BLaER1 treated with 17β-estradiol and CSF1 and Interleukin-3, amounts not matched to agents 10 nM and 100 nM (cell line): ENCODE results near the gene PTPRK.

Source experiments
- H3K27ac ChIP-seq, 11 experiments: shearing (Covaris generic); formaldehyde crosslinking; 2 replicates each; pipeline ENCODE4 v1.8.1; 2022
- H3K27me3 ChIP-seq, 11 experiments: shearing (Covaris generic); formaldehyde crosslinking; 2 replicates each; pipeline ENCODE4 v1.8.1; 2022
- H3K36me3 ChIP-seq, 11 experiments: shearing (Covaris generic); formaldehyde crosslinking; 2 replicates each; pipeline ENCODE4 v1.8.1; 2022
- H3K4me1 ChIP-seq, 10 experiments: shearing (Covaris generic); formaldehyde crosslinking; 2 replicates each; pipeline ENCODE4 v1.8.1; 2022
- H3K4me2 ChIP-seq, 11 experiments: shearing (Covaris generic); formaldehyde crosslinking; 2 replicates each; pipeline ENCODE4 v1.8.1; 2022
- H3K4me3 ChIP-seq, 10 experiments: shearing (Covaris generic); formaldehyde crosslinking; 2 replicates each; pipeline ENCODE4 v1.8.1; 2022
- H3K9ac ChIP-seq, 11 experiments: shearing (Covaris generic); formaldehyde crosslinking; 2 replicates each; pipeline ENCODE4 v1.8.1; 2022
- H3K9me3 ChIP-seq, 11 experiments: shearing (Covaris generic); formaldehyde crosslinking; replicated peaks in 1 of 11; 2 replicates each; pipeline ENCODE4 v1.8.1; 2022
- H4K20me1 ChIP-seq, 11 experiments: shearing (Covaris generic); formaldehyde crosslinking; 2 replicates each; pipeline ENCODE4 v1.8.1; 2022
- Cebpa-rat ChIP-seq, 11 experiments: shearing (Covaris generic); IDR thresholded peaks; 2 replicates each; pipeline ENCODE4 v1.8.1; 2022

PTPRK gene

DNA sequence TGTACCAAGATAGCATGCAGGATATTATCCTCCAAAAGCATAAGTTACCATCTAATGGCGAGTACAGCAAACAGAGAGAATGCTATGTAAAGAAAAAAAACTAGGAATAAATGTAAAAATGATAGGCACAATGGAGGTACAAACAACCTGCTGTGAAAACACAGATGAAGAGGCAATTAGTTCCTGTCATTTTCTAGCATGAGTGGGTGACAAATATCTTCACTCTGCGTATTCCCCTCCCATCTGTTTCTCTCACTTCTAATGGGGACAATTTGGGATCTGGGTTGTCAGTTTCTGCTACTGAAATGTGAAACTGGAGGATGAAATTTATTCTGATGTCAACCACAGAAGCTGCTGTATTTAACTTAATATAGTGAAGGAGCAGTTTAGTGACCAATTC lies 11.7 kb upstream of the PTPRK start:
- H4K20me1 ChIP-seq: no peaks in the 10 kb centered on the region
- H3K36me3 ChIP-seq: no peaks in the 10 kb centered on the region
- H3K4me3 ChIP-seq: no peak overlapping the region
- TF ChIP-seq Cebpa-rat (IDR thresholded peaks at IDR 0.05): no peak
- H3K9ac ChIP-seq: no peak overlapping the region
- H3K9me3 ChIP-seq: no peaks in the 10 kb centered on the region
- H3K4me1 ChIP-seq: no peaks in the 10 kb centered on the region
- no peaks in the 10 kb centered on the region for H3K27me3 ChIP-seq
- H3K27ac ChIP-seq: no peak overlapping the region
- no peak overlapping the region for H3K4me2 ChIP-seq

DNA sequence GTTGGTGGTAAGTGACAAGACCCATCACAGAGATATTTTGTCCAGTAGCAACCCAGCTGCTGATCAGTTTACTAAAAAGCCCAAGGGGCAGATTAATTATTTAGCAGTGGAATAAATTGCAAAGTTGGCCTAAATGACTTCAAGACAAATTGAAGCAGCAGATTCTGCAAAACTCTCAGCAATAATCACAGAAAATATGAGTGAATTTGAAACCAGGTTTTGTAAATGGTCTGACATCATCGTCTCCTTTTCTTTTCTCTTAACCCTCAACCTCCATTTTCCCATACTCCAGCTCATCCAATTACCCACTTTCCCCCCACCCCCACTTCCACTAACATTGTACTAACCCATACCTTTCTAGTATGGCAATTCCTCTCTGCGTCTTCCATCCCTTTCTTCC lies 11.3 kb upstream of the PTPRK start:
- TF ChIP-seq Cebpa-rat (IDR thresholded peaks at IDR 0.05): no peak

DNA sequence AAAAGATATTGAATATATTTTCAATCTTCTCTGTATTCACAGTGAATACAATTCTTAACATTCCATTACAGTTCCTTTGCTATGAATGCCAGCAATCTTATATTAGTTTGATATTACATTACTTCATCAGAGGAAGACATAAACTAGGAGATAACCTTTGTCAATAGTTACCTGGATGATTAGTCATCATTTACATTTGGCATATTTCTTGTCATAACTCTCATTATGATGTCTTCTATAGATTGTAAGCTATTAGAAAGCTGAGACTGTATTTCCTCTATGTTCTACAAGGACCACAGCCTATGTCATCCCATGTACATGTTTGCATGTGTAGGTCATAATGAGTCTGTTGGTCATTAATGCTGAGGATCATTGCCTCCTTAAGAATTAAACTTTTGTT lies 7.8 kb upstream of the PTPRK start:
- no peak for TF ChIP-seq Cebpa-rat (IDR thresholded peaks at IDR 0.05)
- Histone ChIP-seq H3K9ac (no peak overlapping the region), H3K4me2 (no peak overlapping the region), H3K4me3 (no peak overlapping the region), H3K27me3 (no peaks in the 10 kb centered on the region), H3K4me1 (no peaks in the 10 kb centered on the region), H4K20me1 (no peaks in the 10 kb centered on the region), H3K36me3 (no peaks in the 10 kb centered on the region), H3K9me3 (no peaks in the 10 kb centered on the region), H3K27ac (no peak overlapping the region)

More for the DNA sequence above, 11.3 kb upstream of the PTPRK start:
- no peaks in the 10 kb centered on the region for H4K20me1 ChIP-seq
- H3K36me3 ChIP-seq: no peaks in the 10 kb centered on the region
- H3K9ac ChIP-seq: no peak overlapping the region
- no peaks in the 10 kb centered on the region for H3K9me3 ChIP-seq
- H3K27me3 ChIP-seq: no peaks in the 10 kb centered on the region
- H3K4me2 ChIP-seq: no peak overlapping the region
- no peak overlapping the region for H3K27ac ChIP-seq
- no peak overlapping the region for H3K4me3 ChIP-seq
- no peaks in the 10 kb centered on the region for H3K4me1 ChIP-seq

DNA sequence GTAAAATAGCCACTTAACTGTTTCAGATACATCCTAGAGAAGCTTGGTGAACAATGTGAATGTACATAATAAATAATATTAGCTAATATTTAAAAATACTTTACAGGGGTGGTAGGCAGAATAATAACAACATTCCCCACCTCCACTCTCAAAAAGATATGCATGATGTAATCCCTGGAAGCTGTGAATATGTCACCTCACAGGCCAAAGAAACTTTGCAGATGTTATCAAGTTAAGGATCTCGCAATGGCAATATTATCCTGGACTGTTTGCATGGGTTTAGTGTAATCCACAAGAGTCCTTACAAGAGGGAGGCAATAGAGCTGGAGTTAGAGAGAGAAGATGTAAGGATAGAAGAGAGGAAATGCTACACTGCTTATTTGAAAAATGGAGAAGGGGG lies 7.0 kb upstream of the PTPRK start:
- H3K27me3 ChIP-seq: no peaks in the 10 kb centered on the region
- no peak overlapping the region for H3K4me2 ChIP-seq
- TF ChIP-seq Cebpa-rat (IDR thresholded peaks at IDR 0.05): no peak

DNA sequence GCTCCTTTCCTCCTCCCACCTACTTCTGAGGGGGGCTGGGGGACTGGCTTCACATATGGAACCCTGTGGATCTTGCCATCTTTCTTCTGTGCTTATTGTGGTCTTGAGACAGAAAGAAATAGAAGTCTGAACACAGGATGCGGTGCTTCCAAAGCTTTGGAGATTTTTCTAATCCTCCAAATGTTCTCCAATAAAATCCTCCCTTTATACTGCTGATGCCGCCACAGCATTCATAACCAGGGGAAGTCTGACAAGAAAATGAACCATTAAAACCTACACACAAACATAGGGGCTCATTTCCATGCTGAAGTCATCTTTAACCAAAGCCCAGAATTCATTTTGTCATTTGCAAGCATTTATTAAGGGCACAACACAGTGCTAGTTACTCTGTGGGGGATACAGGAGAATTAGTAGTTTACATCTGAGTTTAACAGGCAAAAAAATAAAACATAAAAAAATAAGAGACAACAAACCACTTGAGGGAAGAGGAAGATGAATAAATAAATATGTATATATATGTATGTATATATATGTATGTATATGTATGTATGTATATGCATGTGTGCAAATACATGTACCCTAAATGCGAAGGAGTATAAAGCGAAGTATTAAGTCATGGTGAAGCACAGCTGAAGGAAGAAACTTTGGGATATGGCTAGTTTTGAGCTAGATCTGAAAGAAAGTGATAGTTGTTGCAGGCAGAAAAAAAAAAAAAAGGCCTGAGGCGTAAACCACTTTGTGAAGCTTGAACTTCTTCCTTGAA lies 5.9 kb upstream of the PTPRK start:
- H3K27me3 ChIP-seq: no peaks in the 10 kb centered on the region
- H3K9ac ChIP-seq: no peak overlapping the region
- H3K4me1 ChIP-seq: peaks cover 0 to under 1% (median 0%) of the 10 kb centered on the region in 10 experiments; a peak in 3 of 20 replicates
- no peaks in the 10 kb centered on the region for H4K20me1 ChIP-seq
- H3K36me3 ChIP-seq: no peaks in the 10 kb centered on the region
- H3K9me3 ChIP-seq: no peaks in the 10 kb centered on the region
- H3K4me3 ChIP-seq: no peak overlapping the region
- H3K4me2 ChIP-seq: no peak overlapping the region
- no peak overlapping the region for H3K27ac ChIP-seq
- TF ChIP-seq Cebpa-rat (IDR thresholded peaks at IDR 0.05): no peak

More for the DNA sequence above, 7.0 kb upstream of the PTPRK start:
- H3K9ac ChIP-seq: no peak overlapping the region
- no peaks in the 10 kb centered on the region for H3K4me1 ChIP-seq
- H3K27ac ChIP-seq: no peak overlapping the region
- no peaks in the 10 kb centered on the region for H4K20me1 ChIP-seq
- no peaks in the 10 kb centered on the region for H3K9me3 ChIP-seq
- no peak overlapping the region for H3K4me3 ChIP-seq
- no peaks in the 10 kb centered on the region for H3K36me3 ChIP-seq

DNA sequence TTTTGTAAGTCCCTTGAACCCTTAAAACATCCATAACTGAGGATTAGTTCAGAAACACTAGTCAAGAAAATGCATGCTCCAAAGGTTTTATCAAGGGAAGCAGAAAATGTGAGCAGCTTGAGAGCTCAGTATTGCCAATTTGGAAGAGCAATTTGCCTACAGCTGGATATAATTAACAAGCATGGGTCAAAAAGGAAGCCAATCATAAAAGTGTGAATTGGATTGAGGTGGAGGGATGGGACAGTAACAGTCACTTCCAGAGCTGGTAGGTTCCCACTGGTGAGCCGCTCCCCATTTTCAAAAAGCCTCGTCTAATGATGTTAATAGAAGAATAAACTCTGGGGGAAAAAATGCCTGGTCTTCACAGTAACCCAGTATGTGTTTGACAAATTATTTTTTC lies 5.0 kb upstream of the PTPRK start:
- Histone ChIP-seq H3K4me1 (peaks cover 0 to 5% (median 0%) of the 10 kb centered on the region in 10 experiments; a peak in 4 of 20 replicates), H4K20me1 (no peaks in the 10 kb centered on the region), H3K9ac (no peak overlapping the region), H3K4me2 (no peak overlapping the region), H3K4me3 (no peak overlapping the region), H3K27me3 (no peaks in the 10 kb centered on the region; a peak in 1 of 22 replicates), H3K9me3 (no peaks in the 10 kb centered on the region), H3K36me3 (no peaks in the 10 kb centered on the region), H3K27ac (no peak overlapping the region)
- TF ChIP-seq Cebpa-rat (IDR thresholded peaks at IDR 0.05): no peak

DNA sequence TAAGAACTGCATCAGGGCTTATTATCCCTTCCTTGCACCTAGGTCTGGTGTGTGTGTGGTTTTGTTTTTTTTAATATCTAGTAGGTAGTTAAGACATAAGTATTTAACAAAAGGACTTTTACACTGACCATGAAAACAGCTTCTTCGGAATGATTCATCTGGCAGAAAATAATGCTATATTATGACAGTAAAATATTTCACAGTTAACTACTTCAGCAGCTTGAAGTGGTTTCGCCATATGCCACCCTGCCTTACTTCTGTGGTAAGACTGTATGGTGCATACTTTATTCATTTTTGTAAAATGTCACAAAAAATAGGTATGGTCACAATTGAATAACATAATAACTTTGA lies 858 bp upstream of the PTPRK start:
- peak overlapping the region; percentile 81 to 100 (median 95) for H3K4me2 ChIP-seq

DNA sequence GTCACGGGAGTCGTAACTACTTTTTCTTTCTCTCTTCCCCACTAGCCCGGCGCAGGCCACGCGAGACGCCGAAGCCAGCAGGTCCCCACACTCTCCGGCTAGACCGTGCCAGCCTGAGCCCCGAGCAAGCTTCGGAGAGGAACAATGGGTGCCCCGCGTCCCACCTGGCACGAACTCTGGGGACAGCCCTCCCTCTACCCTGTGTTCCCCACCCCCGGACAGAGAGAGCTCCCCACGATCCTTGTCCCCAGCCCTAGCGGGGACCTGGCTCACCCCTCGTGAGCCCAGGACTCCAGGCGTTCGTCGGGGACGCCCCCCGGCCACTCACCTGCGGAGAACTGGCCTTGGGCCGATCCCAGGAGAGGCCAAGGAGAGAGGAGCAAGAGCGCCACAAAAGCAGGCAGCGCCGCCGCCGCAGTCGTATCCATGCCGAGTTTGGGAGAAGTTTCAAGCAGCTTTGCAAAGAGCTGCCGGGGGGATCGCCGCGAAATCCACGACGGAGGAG lies 416 bp downstream of the PTPRK start:
- no peaks in the 10 kb centered on the region for H3K36me3 ChIP-seq
- peak overlapping the region; percentile 72 to 86 (median 80) for H3K4me3 ChIP-seq
- H3K4me2 ChIP-seq: peak overlapping the region; percentile 82 to 100 (median 96)
- peak overlapping the region; percentile 82 to 89 (median 87) for H3K9ac ChIP-seq
- H3K27ac ChIP-seq: peak overlapping the region; percentile 70 to 86 (median 81)
- H3K27me3 ChIP-seq: peaks cover 0 to 18% (median 9%) of the 10 kb centered on the region in 11 experiments; a peak in 10 of 22 replicates
- no peak for TF ChIP-seq Cebpa-rat (IDR thresholded peaks at IDR 0.05)
- no peaks in the 10 kb centered on the region for H3K9me3 ChIP-seq
- peaks cover 7 to 14% (median 12%) of the 10 kb centered on the region in 10 experiments; a peak in 19 of 20 replicates for H3K4me1 ChIP-seq
- H4K20me1 ChIP-seq: peaks cover 0 to 26% (median 5%) of the 10 kb centered on the region in 11 experiments; a peak in 7 of 22 replicates

More for the DNA sequence above, 858 bp upstream of the PTPRK start:
- Histone ChIP-seq H3K4me3 (peak overlapping the region; percentile 72 to 86 (median 80)), H3K27me3 (peaks cover 0 to 18% (median 9%) of the 10 kb centered on the region in 11 experiments; a peak in 10 of 22 replicates), H3K36me3 (no peaks in the 10 kb centered on the region), H3K27ac (peak overlapping the region in 6 of 11 experiments; percentile 73 to 85 (median 81); a peak in 6 of 22 replicates), H3K9me3 (no peaks in the 10 kb centered on the region), H4K20me1 (peaks cover 0 to 26% (median 5%) of the 10 kb centered on the region in 11 experiments; a peak in 7 of 22 replicates), H3K9ac (peak overlapping the region; percentile 82 to 89 (median 87); a peak in 17 of 22 replicates), H3K4me1 (peaks cover 7 to 14% (median 11%) of the 10 kb centered on the region in 10 experiments; a peak in 19 of 20 replicates)
- no peak for TF ChIP-seq Cebpa-rat (IDR thresholded peaks at IDR 0.05)

DNA sequence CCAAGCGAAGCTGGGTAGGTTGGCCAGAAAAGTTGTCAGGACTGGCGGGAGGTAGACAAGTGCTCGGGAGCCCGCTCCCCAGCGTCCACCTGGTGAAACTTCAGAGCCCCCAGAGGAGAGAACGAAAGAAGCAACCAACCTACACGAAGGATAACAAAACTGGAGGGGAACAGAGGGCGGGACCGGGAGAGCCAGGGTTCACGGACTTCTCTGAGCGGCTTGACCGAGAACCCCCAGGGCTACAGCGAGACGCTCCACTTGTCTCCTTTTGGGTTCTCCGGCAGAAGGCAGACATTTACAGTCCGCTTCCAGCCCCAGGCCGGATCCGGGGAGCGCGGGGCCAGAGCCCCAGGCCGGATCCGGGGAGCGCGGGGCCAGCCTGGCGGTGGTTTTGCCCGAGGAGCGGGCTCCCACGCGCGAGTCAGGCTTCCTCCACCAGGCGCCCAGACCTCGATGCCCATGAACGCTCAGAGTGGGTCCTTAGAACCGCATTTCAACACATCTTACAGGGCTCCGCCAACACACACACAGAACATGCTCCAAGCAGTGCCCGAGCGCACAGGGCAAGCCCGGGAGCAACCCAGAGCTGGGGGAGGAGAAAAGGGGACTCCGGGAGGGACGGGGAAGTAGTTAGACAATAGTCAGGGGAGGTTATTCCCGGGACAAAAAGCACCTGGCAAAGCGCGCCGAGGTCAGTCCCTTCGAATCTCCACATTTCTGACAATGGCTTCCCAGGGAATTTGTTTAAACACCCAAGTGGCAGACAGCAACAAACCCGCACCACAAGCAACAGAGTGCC lies 1.1 kb downstream of the PTPRK start:
- Histone ChIP-seq H3K9me3 (no peaks in the 10 kb centered on the region), H3K36me3 (no peaks in the 10 kb centered on the region), H3K27me3 (peaks cover 0 to 18% (median 9%) of the 10 kb centered on the region in 11 experiments; a peak in 10 of 22 replicates), H3K27ac (peak overlapping the region; percentile 70 to 86 (median 81)), H3K9ac (peak overlapping the region; percentile 82 to 89 (median 87)), H3K4me3 (peak overlapping the region; percentile 72 to 86 (median 80)), H3K4me2 (peak overlapping the region; percentile 82 to 100 (median 96)), H3K4me1 (peaks cover 7 to 14% (median 12%) of the 10 kb centered on the region in 10 experiments; a peak in 19 of 20 replicates), H4K20me1 (peaks cover 0 to 26% (median 5%) of the 10 kb centered on the region in 11 experiments; a peak in 7 of 22 replicates)
- no peak for TF ChIP-seq Cebpa-rat (IDR thresholded peaks at IDR 0.05)
